ENCODE measurements around the gene RAMAC.

RAMAC gene

DNA sequence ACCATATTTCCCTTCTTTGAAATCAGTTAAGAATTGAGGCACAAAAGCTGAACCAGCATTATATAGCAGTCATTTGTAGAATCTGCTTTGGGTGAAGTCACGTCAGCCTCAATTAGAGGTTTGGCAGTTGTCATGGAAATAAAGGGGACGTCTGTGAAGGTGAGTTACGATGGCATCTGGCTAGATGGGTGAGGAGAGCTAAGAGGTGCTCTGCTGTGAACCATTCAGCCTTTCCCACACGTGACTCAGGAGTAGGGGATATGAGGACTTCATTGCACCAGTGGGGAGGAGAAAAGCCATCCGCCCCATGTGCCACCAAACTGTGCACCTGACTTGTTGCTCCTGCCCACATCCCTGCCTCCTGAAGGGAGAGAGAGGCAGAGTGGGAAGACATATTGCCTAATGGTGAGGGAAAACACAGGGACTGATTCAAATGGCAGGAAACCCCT is 28.2 kb downstream of the RAMAC start:
- Histone ChIP-seq H3K79me2 (ENCODE audit: control insufficient read depth, low read length) (peaks cover 31% of the 10 kb centered on the region), H3F3A (ENCODE audit: control insufficient read depth, insufficient read depth) (peaks cover 23% of the 10 kb centered on the region), H4K20me1 (ENCODE audit: control insufficient read depth, insufficient read depth, low read depth, low read length) (peaks cover 8% of the 10 kb centered on the region; the same call in 1 of the 2 replicates), H3K9me2 (replicated peaks; ENCODE audit: control insufficient read depth, low read length) (no peaks in the 10 kb centered on the region), H3K27ac (ENCODE audit: low read depth, low read length) (no peak overlapping the region), H3K36me3 (ENCODE audit: control insufficient read depth, low read length) (peaks cover 40% of the 10 kb centered on the region), H3K4me1 (ENCODE audit: control insufficient read depth, low read length) (peaks cover 23% of the 10 kb centered on the region), H3K4me2 (ENCODE audit: low read length) (0 out of 2 replicates have a peak overlapping the region, but pooled peaks have one; percentile 17), H3K27me3 (ENCODE audit: control insufficient read depth, low read length) (no peaks in the 10 kb centered on the region), H3K4me3 (ENCODE audit: low read length) (no peak overlapping the region), H3K9me3 (ENCODE audit: control insufficient read depth, insufficient read depth, low read length) (no peaks in the 10 kb centered on the region)
- TF ChIP-seq, protein P1, sequence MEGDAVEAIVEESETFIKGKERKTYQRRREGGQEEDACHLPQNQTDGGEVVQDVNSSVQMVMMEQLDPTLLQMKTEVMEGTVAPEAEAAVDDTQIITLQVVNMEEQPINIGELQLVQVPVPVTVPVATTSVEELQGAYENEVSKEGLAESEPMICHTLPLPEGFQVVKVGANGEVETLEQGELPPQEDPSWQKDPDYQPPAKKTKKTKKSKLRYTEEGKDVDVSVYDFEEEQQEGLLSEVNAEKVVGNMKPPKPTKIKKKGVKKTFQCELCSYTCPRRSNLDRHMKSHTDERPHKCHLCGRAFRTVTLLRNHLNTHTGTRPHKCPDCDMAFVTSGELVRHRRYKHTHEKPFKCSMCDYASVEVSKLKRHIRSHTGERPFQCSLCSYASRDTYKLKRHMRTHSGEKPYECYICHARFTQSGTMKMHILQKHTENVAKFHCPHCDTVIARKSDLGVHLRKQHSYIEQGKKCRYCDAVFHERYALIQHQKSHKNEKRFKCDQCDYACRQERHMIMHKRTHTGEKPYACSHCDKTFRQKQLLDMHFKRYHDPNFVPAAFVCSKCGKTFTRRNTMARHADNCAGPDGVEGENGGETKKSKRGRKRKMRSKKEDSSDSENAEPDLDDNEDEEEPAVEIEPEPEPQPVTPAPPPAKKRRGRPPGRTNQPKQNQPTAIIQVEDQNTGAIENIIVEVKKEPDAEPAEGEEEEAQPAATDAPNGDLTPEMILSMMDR (IDR thresholded peaks at IDR 0.05; ENCODE audit: low read depth, low read length, poor library complexity, severe bottlenecking): no peak
- no peak for TF ChIP-seq EZH2phosphoT487 (IDR thresholded peaks at IDR 0.05; ENCODE audit: borderline replicate concordance, low read length)

DNA sequence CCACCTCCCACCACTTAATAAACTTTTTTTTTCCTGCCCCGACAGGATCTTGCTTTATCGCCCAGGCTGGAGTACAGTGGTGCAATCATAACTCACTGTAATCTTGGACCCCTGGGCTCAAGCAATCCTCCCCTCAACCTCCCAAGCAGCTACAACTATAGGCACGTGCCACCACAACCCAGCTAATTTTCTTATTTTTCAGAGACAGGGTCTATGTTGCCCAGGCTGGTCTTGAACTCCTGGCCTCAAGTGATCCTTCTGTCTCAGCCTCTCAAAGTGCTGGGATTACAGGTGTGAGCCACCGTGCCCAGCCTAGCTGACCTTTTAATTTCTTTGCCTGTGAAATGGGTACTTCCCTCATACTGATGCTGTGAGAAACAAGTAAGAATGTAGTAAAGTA is 29.4 kb downstream of the RAMAC start:
- no peak overlapping the region for H3K27ac ChIP-seq (ENCODE audit: low read depth, low read length)
- peaks cover 20% of the 10 kb centered on the region for H3K79me2 ChIP-seq (ENCODE audit: control insufficient read depth, low read length)
- H3K4me1 ChIP-seq (ENCODE audit: control insufficient read depth, low read length): peaks cover 16% of the 10 kb centered on the region
- H4K20me1 ChIP-seq (ENCODE audit: control insufficient read depth, insufficient read depth, low read depth, low read length): peaks cover 4% of the 10 kb centered on the region; the same call in 1 of the 2 replicates
- peaks cover 37% of the 10 kb centered on the region for H3K36me3 ChIP-seq (ENCODE audit: control insufficient read depth, low read length)
- H3F3A ChIP-seq (ENCODE audit: control insufficient read depth, insufficient read depth): peaks cover 24% of the 10 kb centered on the region
- no peaks in the 10 kb centered on the region for H3K9me2 ChIP-seq (replicated peaks; ENCODE audit: control insufficient read depth, low read length)
- H3K4me3 ChIP-seq (ENCODE audit: low read length): no peak overlapping the region
- TF ChIP-seq EZH2phosphoT487 (IDR thresholded peaks at IDR 0.05; ENCODE audit: borderline replicate concordance, low read length): no peak
- TF ChIP-seq, protein P1 (IDR thresholded peaks at IDR 0.05; ENCODE audit: low read depth, low read length, poor library complexity, severe bottlenecking): no peak
- no peaks in the 10 kb centered on the region for H3K9me3 ChIP-seq (ENCODE audit: control insufficient read depth, insufficient read depth, low read length)
- no peaks in the 10 kb centered on the region for H3K27me3 ChIP-seq (ENCODE audit: control insufficient read depth, low read length)
- no peak overlapping the region for H3K4me2 ChIP-seq (ENCODE audit: low read length)

DNA sequence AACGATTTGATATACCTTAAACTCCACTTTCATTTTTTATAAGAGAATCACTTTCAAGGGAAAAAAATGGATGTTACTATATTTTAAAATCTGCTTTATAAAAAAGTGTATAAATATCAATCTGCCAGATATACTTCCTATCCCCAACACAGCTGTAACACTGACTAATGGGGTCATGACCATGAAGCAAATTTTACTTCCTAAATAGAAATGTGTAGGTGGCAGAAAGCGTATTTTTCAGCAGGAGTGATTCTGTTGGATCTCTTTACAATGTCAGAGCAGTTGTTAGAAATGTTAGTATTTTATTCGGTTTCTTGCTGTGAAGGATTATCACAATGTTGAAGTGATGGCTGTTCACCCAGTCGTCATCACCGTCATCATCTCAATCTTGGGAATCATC is 30.9 kb downstream of the RAMAC start:
- H3K36me3 ChIP-seq (ENCODE audit: control insufficient read depth, low read length): peaks cover 44% of the 10 kb centered on the region

More for the DNA sequence above, 30.9 kb downstream of the RAMAC start:
- H3K4me3 ChIP-seq (ENCODE audit: low read length): no peak overlapping the region
- H3F3A ChIP-seq (ENCODE audit: control insufficient read depth, insufficient read depth): peaks cover 29% of the 10 kb centered on the region
- H3K27ac ChIP-seq (ENCODE audit: low read depth, low read length): no peak overlapping the region
- no peaks in the 10 kb centered on the region for H3K9me2 ChIP-seq (replicated peaks; ENCODE audit: control insufficient read depth, low read length)
- H4K20me1 ChIP-seq (ENCODE audit: control insufficient read depth, insufficient read depth, low read depth, low read length): no peaks in the 10 kb centered on the region
- no peaks in the 10 kb centered on the region for H3K27me3 ChIP-seq (ENCODE audit: control insufficient read depth, low read length)
- H3K4me2 ChIP-seq (ENCODE audit: low read length): no peak overlapping the region
- H3K79me2 ChIP-seq (ENCODE audit: control insufficient read depth, low read length): peaks cover 7% of the 10 kb centered on the region
- peaks cover 9% of the 10 kb centered on the region for H3K4me1 ChIP-seq (ENCODE audit: control insufficient read depth, low read length)
- no peak for TF ChIP-seq EZH2phosphoT487 (IDR thresholded peaks at IDR 0.05; ENCODE audit: borderline replicate concordance, low read length)
- TF ChIP-seq, protein P1 (IDR thresholded peaks at IDR 0.05; ENCODE audit: low read depth, low read length, poor library complexity, severe bottlenecking): no peak
- H3K9me3 ChIP-seq (ENCODE audit: control insufficient read depth, insufficient read depth, low read length): no peaks in the 10 kb centered on the region

Data from DOHH2 (cell line).